ENCODE data around the gene TEX55. TPM values are rescaled to one million over a fixed set of nuclear protein-coding genes. Genes with fewer than 3 reads are reported as not detected.
"Not testable (repeated sequence)": the region's sequence is repeated elsewhere in the genome, so short reads cannot be mapped to it uniquely, and the experiment has no call there.

The TEX55 gene
- total RNA-seq, 1 donor from 2014 or later = not detected

DNA sequence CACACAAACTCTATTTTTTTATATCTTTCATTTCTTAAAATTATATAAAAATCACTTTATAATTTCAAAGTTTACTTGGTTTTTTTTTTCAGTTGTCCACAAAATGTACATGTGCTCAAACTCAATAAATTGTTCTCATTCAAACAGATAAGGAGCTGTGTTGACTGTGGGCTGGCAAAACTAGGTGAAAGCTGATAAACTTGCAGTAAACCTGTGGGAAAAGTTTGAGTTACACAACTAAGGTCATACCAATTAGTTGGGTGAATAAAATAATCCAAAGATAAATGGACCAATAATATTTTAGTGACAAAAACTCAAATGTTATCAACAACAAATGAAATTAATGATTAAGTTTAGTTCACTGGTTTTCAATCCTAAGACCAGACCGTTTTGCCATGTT lies 14.8 kb downstream of the TEX55 start:
- DNase-seq = no peak

DNA sequence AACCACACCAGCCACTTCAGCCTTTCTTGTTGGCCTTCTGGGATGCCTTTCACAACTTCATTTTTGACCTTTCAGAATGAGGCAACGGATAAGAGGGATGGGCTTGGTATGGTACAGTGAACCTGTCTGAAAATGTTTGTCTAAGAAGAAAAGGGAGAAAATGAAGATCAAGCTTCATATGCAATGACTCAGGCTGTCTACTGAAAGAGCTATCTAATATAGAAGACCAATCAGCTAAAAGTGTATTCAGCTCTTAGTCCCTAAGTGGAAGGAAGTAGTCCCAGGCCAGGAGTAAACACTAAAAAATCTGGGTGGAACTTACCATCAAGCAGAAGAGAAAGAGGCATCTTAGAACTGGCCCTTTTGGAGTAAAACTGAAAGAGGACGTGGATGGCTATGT lies 15.3 kb downstream of the TEX55 start:
- no peak for DNase-seq

DNA sequence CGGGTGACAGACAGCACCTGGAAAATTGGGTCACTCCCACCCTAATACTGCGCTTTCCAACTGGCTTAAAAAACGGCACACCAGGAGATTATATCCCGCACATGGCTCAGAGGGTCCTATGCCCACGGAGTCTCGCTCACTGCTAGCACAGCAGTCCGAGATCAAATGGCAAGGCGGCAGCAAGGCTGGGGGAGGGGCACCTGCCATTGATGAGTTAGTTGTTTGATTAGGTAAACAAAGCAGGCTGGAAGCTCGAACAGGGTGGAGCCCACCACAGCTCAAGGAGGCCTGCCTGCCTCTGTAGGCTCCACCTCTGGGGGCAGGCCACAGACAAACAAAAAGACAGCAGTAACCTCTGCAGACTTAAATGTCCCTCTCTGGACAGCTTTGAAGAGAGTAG lies 18.8 kb downstream of the TEX55 start:
- DNase-seq = not testable (repeated sequence)

DNA sequence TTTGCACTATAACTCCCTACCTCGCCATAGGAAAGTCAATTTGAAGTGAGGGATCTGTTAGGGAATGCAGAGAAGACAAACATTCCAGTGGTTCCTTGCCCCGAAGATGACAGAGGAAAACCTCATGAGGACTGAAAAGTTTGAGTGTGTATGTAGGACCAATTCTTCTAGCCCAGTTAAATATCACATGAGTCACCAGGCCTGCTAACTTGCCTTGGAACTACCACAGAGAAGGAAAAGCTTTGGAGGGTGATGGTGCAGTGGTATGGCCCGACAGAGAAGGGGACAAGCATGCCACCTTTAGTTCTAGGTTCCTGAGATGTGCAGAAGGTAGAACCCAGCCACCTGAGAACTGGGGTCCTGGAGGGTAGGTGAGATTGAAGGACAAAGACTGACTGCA lies 24.9 kb downstream of the TEX55 start:
- no peak for DNase-seq

DNA sequence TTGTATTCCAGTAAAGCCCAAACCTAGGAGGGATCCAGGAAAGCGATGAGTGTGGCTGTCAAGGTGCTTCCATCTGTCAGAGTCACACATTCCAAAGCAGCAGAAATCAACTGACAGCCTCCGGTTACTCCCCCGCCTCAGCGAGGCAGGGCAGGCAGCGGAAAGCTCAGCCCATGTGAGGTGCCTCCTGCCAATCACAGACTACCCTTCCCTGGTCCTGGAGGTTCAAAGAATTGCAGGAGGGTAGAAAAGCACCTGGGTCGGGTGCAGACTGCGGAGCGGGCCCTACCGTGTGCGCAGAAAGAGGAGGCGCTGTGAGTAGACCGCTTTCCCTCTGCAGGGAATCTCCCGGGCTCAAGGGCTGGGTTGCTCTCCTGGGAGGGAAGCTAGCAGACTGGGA lies 27.4 kb downstream of the TEX55 start, which contains the start of gene UPK1B:
Gene UPK1B, plus strand, starts transcription at position 274 of the 400 bp plus-strand sequence. CDS start 13,144 bp downstream, outside the sequence.
- no peak for DNase-seq

DNA sequence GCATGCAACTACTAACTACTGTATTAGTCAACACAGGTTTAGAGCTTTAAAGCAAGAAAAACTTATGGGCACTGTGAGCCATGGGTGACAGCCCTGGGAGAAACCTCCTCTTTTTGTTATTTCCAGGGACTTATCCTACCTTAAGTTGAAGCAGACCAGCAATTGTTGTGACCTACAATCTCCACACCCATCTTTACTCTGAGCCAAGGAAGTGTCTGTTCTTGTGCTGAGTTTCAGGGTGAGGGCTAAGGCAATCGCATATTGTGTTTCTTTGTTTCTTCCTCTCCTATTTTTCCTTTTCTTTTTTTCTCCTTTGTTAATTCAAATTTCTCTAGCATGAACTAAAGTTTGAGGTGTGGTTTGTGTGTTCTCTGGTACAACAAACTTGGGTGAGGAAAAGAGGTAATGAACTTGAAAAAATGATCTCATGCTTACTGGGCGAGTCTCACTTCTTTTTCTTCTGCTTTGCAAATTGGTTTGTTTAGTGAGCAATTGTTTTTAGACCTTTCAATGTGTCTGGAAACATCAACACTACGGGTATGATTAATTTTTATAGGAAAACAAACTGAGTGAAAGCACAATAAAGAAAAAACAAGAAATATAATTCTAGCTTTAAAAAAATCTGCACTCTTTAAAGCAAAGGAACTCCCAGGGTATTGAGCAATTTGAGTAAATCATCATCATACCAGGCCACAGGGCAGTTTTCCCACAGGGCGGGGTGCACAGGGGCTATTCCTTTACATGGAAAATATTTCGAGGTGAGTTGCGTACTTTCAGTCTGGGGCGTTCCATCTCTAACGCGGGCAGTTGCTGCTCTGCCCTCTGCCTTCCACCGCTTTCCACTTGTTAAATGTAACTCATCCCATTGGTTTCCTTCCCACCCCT lies 30.1 kb downstream of the TEX55 start:
- DNase-seq = no peak

DNA sequence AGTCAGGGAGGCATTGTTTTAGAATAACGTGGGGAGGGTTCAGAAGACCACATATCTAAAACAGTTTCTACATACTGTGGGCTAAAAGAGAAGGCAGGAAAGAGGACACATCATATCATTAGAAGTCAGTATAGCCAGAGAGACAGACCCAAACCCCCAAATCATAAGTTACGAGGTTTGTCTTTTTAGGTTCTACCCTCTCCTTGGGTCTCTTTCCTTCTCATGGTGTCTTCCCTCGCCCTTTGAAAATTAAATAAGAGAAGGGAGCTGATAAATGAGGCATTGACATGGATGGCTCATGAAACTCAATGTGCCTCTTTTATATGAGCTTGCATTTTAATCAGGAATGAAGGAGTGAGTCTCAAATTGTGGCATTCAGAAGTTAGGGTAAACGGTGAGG lies 30.8 kb downstream of the TEX55 start:
- no peak for DNase-seq

DNA sequence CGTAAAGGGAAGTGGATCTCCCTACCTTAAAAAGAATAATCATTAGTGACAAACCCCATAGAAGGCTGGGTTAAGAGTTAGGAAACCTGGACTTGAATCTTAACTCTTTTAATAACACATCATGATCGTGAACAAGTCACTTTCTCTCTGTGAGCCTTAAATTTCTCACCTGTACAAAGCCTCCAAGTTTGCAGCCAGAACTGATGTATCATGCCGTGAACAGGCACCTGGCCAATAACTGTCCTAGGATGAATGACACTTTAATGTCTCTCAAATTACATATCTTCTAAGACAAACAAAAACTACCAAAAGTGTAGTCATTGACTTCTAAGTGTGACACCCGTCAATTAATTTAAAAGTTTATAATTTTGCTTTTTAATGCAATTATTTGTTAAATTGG lies 31.4 kb downstream of the TEX55 start:
- no peak for DNase-seq

DNA sequence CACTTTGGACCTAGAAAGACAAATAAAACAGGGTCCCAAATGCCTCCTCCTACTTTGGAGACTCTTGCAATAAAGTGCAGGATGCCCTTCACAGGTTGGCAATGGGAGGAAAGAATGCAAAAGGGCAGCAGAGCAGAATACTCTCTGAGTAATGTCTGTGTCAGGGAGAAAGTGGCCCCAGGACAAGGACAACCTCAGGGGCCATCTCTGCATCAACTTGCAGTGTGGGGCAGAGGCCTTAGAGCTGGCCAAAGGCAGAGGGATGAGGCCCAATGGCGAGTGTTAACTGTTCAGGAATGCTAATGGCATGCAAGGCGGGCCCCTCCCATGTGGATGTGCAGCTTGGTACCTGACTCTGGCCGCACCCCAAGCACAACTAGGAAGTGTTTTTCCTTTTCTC lies 35.8 kb downstream of the TEX55 start:
- DNase-seq = no peak

DNA sequence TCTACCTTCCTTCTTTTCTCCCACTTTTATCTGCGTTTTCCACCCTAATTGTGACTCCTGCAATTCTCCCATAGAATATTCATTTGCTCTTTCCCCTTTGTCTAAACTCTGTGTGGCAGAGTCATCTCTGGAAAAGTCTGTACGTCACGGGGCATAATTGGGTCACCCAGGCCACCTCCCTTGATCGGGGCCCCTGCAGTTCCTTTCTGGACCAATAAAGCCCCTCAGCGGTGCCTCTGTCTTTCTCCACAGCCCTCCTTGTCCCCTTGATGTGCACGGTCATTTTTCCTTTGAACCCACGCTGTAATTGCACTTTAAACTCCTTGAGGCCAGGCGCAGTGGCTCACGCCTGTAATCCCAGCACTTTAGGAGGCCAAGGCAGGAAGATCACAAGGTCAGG lies 38.1 kb downstream of the TEX55 start:
- no peak for DNase-seq

DNA sequence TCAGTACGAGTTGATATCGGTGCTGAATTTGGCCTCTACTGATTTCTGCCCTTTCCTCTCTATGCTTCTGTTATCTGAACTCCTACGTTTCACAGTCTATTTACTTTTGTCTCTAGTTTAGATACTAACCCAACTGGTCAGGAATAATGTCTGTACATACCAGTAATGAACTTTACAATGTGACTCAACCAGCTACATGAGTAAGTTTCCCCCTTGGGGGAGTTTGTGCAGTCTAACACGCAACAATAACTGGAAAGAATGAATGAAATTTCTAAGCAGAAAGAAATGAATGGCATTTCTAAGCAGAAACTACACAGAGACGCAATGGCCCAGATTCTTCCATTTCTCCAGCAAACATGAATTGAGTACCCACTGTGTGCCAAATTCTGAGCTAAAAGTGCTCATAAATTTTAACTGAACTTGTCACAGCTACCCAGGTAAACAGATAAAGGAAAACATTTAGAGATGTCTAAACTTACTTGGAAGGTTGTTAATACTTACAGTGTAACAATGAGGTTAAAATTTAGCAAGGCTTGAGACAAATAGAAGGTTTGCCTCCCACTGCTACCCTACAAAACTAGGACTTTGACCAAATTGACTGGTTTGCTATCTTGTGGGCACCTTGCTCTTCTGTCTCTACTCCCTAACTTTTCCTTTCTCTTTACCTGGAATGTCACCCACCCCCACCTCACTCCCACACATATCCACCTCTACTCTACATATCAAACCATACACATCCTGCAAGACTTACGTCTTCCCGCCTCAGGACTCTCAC lies 39.0 kb downstream of the TEX55 start:
- no peak for DNase-seq

DNA sequence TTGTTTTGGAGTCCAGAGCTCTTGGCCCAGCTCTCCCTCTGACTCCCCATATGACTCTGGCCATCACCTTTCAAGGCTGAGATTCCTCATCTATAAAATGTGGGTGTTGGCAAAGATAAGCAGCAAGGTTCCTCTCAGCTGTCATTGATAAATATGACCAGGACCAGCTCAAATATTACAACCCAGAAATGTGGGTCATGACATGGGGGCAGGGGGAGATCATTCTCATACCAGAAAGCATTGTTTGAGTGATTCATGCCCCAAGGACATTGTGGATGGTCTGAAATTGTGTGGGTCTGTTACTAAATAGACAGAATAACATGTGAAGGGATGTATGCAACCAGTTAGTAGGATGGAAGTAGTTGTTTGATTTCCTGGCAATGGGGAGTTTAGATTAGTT lies 41.3 kb downstream of the TEX55 start:
- DNase-seq = no peak

DNA sequence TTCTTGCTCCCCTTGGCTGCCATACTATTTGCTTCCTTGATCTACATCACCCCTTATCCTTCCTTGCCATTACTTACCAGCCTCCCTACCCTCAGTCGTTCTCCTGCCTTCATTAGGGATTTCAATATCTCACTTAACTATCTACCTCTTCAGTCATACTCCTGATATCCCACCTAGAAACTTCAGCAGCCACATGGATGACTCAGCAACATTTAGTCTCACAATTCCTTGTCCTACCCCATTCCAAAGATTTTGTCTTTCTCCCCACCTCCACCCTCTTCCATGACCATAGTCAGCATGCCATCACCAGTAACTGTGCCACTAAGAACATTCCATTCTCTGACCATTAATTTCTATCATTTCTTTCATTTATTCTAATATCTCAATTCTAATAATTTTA lies 45.8 kb downstream of the TEX55 start:
- no peak for DNase-seq

DNA sequence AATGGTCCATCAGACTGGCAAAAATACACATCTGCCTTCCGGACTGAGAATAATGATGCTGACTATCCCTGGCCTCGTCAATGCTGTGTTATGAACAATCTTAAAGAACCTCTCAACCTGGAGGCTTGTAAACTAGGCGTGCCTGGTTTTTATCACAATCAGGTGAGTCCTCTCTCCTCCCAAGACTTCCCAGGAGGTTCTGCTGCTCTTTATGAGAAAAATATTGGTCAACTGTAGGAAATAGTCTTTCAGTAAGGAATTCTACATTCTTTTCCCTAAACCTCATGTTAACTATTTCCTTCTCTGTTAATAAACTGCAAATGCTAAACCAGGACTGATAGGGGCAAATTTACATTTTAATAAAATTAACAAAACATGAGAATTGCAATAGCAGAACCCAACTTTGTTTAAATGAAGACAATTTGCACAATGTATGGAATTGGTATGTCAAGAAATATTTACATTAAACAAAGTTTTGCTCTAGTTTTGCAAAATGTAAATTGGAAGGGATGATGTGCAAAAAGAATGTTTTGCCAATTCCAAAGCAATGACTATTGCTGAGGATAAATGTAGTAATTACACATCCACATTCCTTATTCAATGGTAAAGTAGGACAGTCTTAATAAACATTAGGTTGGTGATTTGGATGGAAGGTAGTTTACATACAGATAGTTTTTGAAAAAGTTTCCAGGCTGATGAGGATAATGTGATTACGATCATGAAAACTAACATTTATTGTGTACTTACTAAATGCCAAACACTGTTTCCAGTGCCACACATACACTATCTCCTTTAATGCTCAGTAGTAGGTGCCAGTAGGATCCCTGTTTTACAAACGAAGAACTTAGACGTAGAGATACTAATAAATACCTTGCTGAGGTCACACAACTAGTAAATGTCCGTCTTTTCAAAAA lies 48.5 kb downstream of the TEX55 start:
- DNase-seq = no peak

DNA sequence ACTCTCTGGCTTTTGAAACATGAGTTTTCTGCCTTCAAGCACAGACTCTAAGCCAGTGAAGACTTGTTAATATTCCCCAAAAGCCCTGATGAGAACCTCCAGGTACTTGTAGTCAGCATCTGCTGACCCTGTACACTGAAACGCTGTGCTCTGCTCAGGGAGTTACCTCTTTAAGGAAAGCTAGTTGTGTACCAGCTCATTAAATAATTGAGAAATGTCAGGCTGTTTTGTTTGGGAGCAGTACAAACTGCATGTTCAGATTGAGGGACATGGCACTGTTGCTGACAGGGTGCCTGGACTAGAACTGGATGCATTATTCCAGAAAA lies 49.1 kb downstream of the TEX55 start:
- DNase-seq = no peak

DNA sequence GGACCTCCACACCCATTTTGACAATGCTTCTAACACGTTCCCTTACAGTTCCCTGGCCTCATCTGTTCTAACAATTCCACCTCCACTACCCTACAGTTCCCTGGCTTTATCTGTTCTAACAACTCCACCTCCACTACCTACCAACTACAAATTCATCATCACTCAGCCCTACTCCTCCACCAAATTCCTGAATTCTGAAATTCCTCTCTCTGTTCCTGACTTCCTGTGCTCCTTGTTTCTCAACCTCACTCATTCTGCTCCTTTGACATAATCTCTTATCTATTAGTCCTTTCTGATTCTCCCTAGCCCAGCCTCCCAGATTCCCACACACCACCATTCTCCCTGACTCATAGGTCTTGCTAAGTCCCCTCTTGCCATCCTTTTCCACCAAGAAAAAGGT lies 49.9 kb downstream of the TEX55 start:
- DNase-seq = no peak

Other genes starting within 250 kb of the TEX55 start
- gene IGSF11, start 111.3 kb upstream of the TEX55 start, total RNA-seq = 1.6 TPM
- gene UPK1B, start 27.4 kb downstream of the TEX55 start, total RNA-seq = 0.59 TPM
- gene B4GALT4, start 94.7 kb downstream of the TEX55 start, total RNA-seq = 16.6 TPM
- 13.8 TPM for gene ARHGAP31, start 148.2 kb downstream of the TEX55 start, total RNA-seq

Data from skin of body (tissue), 2 donors.